Activated CD8-positive, alpha-beta memory T cell treated with anti-CD3 and anti-CD28 coated beads for 36 hours (primary cell): ENCODE measurements around the gene CHST12. TPM values are rescaled to one million over a fixed set of nuclear protein-coding genes. Genes with fewer than 3 reads are reported as not detected.
"Not testable (repeated sequence)": the region's sequence is repeated elsewhere in the genome, so short reads cannot be mapped to it uniquely, and the experiment has no call there.

Experiments used
- CTCF ChIA-PET: fragments of 350-600 bp; sonication (Branson Sonifier 250); formaldehyde crosslinking; loops from one replicate; lab custom pipeline; 2021; ENCODE audit warnings: antibody characterized with exemption; lab: Charles Lee
- POLR2A ChIA-PET: fragments of 350-600 bp; sonication (Branson Sonifier 250); formaldehyde crosslinking; loops from one replicate; lab custom pipeline; 2021; ENCODE audit warnings: antibody characterized with exemption; lab: Charles Lee
- total RNA-seq, 2 experiments: library from RNA; stranded (reverse); gene quantifications; one replicate each; pipeline ENCODE4 v1.2.3, GENCODE V29; 2021

Gene CHST12
- total RNA-seq, 2 experiments from 2014 or later: 5.7 to 6.3 TPM

- POLR2A ChIA-PET, CTCF ChIA-PET: not testable (repeated sequence)
Measured at GRCh38 chr7:2390020-2390816, 13.2 kb upstream of the CHST12 start.

- POLR2A ChIA-PET: no interaction called here
- CTCF ChIA-PET: no interaction called here
Measured at GRCh38 chr7:2393706-2394105, 9.7 kb upstream of the CHST12 start.

- ChIA-PET CTCF (no interaction called here), POLR2A (no interaction called here)
Measured at GRCh38 chr7:2394566-2395082, 8.8 kb upstream of the CHST12 start.

GRCh38 chr7:2398506-2398905, 4.9 kb upstream of the CHST12 start:
- POLR2A ChIA-PET: no interaction called here

GRCh38 chr7:2399848-2400587, 3.4 kb upstream of the CHST12 start:
- ChIA-PET CTCF (interaction anchor here (0.6 to 1.1 kb wide), 3 partner anchors 31 to 1376 kb away, joined by 3 read pairs; no protein-coding TSS in a partner anchor), POLR2A (no interaction called here)

More at GRCh38 chr7:2398506-2398905, 4.9 kb upstream of the CHST12 start:
- CTCF ChIA-PET: no interaction called here

- ChIA-PET POLR2A (no interaction called here), CTCF (interaction anchor here (0.7 to 1.0 kb wide), 3 partner anchors 17 to 268 kb away, joined by 3 read pairs; no protein-coding TSS in a partner anchor)
Measured at GRCh38 chr7:2402687-2403013, 761 bp upstream of the CHST12 start.

- ChIA-PET POLR2A (no interaction called here), CTCF (interaction anchor here (0.8 to 1.4 kb wide), 3 partner anchors 18 to 65 kb away, joined by 3 to 4 read pairs (median 3); no protein-coding TSS in a partner anchor)
Measured at GRCh38 chr7:2403718-2404648, 572 bp downstream of the CHST12 start.

- ChIA-PET POLR2A (no interaction called here), CTCF (interaction anchor here (1.4 kb wide), 1 partner anchor 57 kb away, joined by 4 read pairs; no protein-coding TSS in a partner anchor)
Measured at GRCh38 chr7:2404714-2405119, 1.3 kb downstream of the CHST12 start.

GRCh38 chr7:2405201-2405600, 1.8 kb downstream of the CHST12 start:
- CTCF ChIA-PET: interaction anchor here (1.4 kb wide), 1 partner anchor 57 kb away, joined by 4 read pairs; no protein-coding TSS in a partner anchor
- POLR2A ChIA-PET: interaction anchor here (1.4 kb wide), 1 partner anchor 13 kb away, joined by 5 read pairs; no protein-coding TSS in a partner anchor

- ChIA-PET CTCF (interaction anchor here (0.6 to 1.8 kb wide), 4 partner anchors 12 to 26 kb away, joined by 3 to 7 read pairs (median 5); no protein-coding TSS in a partner anchor), POLR2A (interaction anchor here (1.4 kb wide), 1 partner anchor 12 kb away, joined by 5 read pairs; no protein-coding TSS in a partner anchor)
Measured at GRCh38 chr7:2405601-2406345, 2.4 kb downstream of the CHST12 start.

GRCh38 chr7:2409745-2410414, 6.5 kb downstream of the CHST12 start:
- POLR2A ChIA-PET: interaction anchor here (0.6 kb wide), 1 partner anchor 10 kb away, joined by 7 read pairs; no protein-coding TSS in a partner anchor

GRCh38 chr7:2411049-2411448, 7.6 kb downstream of the CHST12 start:
- POLR2A ChIA-PET: interaction anchor here (0.6 kb wide), 1 partner anchor 681 kb away, joined by 3 read pairs; no protein-coding TSS in a partner anchor
- CTCF ChIA-PET: no interaction called here

More at GRCh38 chr7:2409745-2410414, 6.5 kb downstream of the CHST12 start:
- CTCF ChIA-PET: interaction anchor here (0.9 kb wide), 1 partner anchor 26 kb away, joined by 3 read pairs; no protein-coding TSS in a partner anchor

GRCh38 chr7:2411815-2412586, 8.6 kb downstream of the CHST12 start:
- ChIA-PET CTCF (interaction anchor here (1.3 to 1.4 kb wide), 2 partner anchors 15 to 39 kb away, joined by 3 to 4 read pairs; no protein-coding TSS in a partner anchor), POLR2A (interaction anchor here (0.6 kb wide), 1 partner anchor 876 kb away, joined by 3 read pairs; no protein-coding TSS in a partner anchor)

GRCh38 chr7:2412587-2413201, 9.3 kb downstream of the CHST12 start:
- ChIA-PET CTCF (interaction anchor here (0.5 to 1.4 kb wide), 3 partner anchors 8 to 39 kb away, joined by 3 to 4 read pairs (median 3); no protein-coding TSS in a partner anchor), POLR2A (interaction anchor here (0.6 kb wide), 1 partner anchor 876 kb away, joined by 3 read pairs; no protein-coding TSS in a partner anchor)

GRCh38 chr7:2416063-2416462, 12.7 kb downstream of the CHST12 start:
- ChIA-PET POLR2A (no interaction called here), CTCF (no interaction called here)
